Right lobe of liver (tissue), 6 donors: ENCODE results near the gene PLCXD1. TPM values are rescaled to one million over a fixed set of nuclear protein-coding genes. Genes with fewer than 3 reads are reported as not detected.
"Not testable (repeated sequence)": the region's sequence is repeated elsewhere in the genome, so short reads cannot be mapped to it uniquely, and the experiment has no call there.

ENCODE experiments used
- ATAC-seq, 4 donors: fragments of 200-7000 bp; cut with Tn5 transposase; one replicate each; pipeline ENCODE4 v1.9.1; 2020; ENCODE audit warnings: mild to moderate bottlenecking in 4 of 4, moderate library complexity in 4 of 4
- DNase-seq, 3 donors: peaks; one replicate each; pipeline ENCODE4 v3.0.0-alpha.2; 2020
- H3K27ac ChIP-seq, 3 donors: fragments of 200-600 bp; one replicate each; pipeline ENCODE4 v1.8.0; 2022
- H3K27me3 ChIP-seq, 2 donors: fragments of 200-600 bp; one replicate each; pipeline ENCODE4 v1.8.0; 2022
- H3K36me3 ChIP-seq, 4 donors: fragments of 200-600 bp; sonication (generic) in 1 of 4; one replicate each; pipeline versions ENCODE4 v1.5.1 to v1.8.0; 2017 to 2022; ENCODE audit warnings: control low read depth in 1 of 4
- H3K4me1 ChIP-seq, 4 donors: fragments of 200-600 bp; sonication (generic) in 1 of 4; one replicate each; pipeline versions ENCODE4 v1.5.1 to v1.8.0; 2017 to 2022; ENCODE audit warnings: control low read depth in 1 of 4
- H3K4me3 ChIP-seq, 3 donors: fragments of 200-600 bp; one replicate each; pipeline ENCODE4 v1.8.0; 2022
- H3K9me3 ChIP-seq, 4 donors: fragments of 200-600 bp; sonication (generic) in 1 of 4; one replicate each; pipeline versions ENCODE4 v1.5.1 to v1.8.0; 2017 to 2022; ENCODE audit warnings: control low read depth in 1 of 4
- POLR2A ChIP-seq: fragments of 450-650 bp; IDR thresholded peaks from one replicate; pipeline ENCODE4 v1.6.1; 2017; ENCODE audit warnings: antibody characterized with exemption, mild to moderate bottlenecking
- WGBS: methylation state at CpG from one replicate; pipeline ENCODE4 v1.1.6; 2018; ENCODE audit warnings: low coverage, low lambda C conversion rate; ENCODE audit not compliant: insufficient coverage; ENCODE audit errors: missing lambda C conversion rate; 5-methylcytosine and 5-hydroxymethylcytosine counted together
- intact Hi-C, 2 donors: fragments of 100-400 bp; cut with DNase I; formaldehyde crosslinking; loops; one replicate each; pipeline versions ENCODE4 v1.11.2 to v1.14.1; 2022
- total RNA-seq, 6 experiments: library from RNA; depleted of rRNA in 2 of 6; stranded (reverse); fragments of >200 nt in 2 of 6; fragmentation: NEBNext Ultra II Directional in 3 of 6; extraction: Animal tissue kit (Norgen Biotek cat#: 25700) in 3 of 6; gene quantifications; one replicate each; pipeline versions ENCODE4 v1.1.0 to v1.2.4, GENCODE V29; 2016 to 2023
- TF ChIP-seq, protein P1 (sequence below), 4 donors: fragments of 200-600 bp in 3 of 4; fragments of 450-650 bp in 1 of 4; IDR thresholded peaks; one replicate each; pipeline versions ENCODE4 v1.5.1 to v1.8.0; 2016 to 2022; ENCODE audit warnings: antibody characterized with exemption in 4 of 4, mild to moderate bottlenecking in 2 of 4
- donor health status: DM: no; HTN: yes; CAD: no.
- donor health status: DM: no; HTN: no; CAD: no.
- donor health status: DM: no; HTN: no; CAD: no.
- donor health status: DM: no; HTN: yes; CAD: no.
- donor health status: DM: no; HTN: yes; CAD: no.

The PLCXD1 gene
- total RNA-seq, 6 experiments from 2014 or later = 3.4 to 11.2 (median 5.1) TPM

DNA sequence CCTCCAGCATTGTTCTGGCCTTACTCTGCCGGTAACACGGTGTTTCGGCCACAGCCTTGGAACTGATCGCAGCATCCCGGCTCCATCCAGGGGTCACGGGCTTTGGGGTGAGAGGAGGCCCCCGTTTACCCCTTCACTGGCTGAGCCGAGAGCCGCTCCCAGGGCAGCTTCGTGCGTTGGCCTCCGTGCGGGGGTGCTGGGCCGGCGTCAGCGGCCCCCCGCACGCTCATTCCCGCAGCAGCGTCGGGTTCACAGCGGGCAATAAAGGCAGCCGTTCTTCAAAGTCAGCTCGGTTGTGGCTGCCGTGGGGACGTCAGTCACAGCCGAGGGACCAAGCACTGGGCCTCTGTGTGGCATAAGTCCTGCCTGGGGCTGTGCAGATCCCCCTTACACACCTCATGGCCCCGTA, 25.3 kb upstream of the PLCXD1 start:
- DNase-seq (peak in 1 of 3 donors; percentile 24), ATAC-seq (no peak)
- intact Hi-C loops = no loop called here
- TF ChIP-seq POLR2A = no peak
- TF ChIP-seq, protein P1, sequence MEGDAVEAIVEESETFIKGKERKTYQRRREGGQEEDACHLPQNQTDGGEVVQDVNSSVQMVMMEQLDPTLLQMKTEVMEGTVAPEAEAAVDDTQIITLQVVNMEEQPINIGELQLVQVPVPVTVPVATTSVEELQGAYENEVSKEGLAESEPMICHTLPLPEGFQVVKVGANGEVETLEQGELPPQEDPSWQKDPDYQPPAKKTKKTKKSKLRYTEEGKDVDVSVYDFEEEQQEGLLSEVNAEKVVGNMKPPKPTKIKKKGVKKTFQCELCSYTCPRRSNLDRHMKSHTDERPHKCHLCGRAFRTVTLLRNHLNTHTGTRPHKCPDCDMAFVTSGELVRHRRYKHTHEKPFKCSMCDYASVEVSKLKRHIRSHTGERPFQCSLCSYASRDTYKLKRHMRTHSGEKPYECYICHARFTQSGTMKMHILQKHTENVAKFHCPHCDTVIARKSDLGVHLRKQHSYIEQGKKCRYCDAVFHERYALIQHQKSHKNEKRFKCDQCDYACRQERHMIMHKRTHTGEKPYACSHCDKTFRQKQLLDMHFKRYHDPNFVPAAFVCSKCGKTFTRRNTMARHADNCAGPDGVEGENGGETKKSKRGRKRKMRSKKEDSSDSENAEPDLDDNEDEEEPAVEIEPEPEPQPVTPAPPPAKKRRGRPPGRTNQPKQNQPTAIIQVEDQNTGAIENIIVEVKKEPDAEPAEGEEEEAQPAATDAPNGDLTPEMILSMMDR (IDR thresholded peaks at IDR 0.05) = no peak
- H3K27me3 ChIP-seq = no peaks in the 10 kb centered on the region
- 90% methylated on average over 4 of the region's 28 CpGs for WGBS
- H3K27ac ChIP-seq = no peak overlapping the region
- peaks cover 0 to 2% (median under 1%) of the 10 kb centered on the region in 4 donors for H3K4me1 ChIP-seq
- no peaks in the 10 kb centered on the region for H3K36me3 ChIP-seq
- H3K9me3 ChIP-seq = no peaks in the 10 kb centered on the region
- H3K4me3 ChIP-seq = no peak overlapping the region

DNA sequence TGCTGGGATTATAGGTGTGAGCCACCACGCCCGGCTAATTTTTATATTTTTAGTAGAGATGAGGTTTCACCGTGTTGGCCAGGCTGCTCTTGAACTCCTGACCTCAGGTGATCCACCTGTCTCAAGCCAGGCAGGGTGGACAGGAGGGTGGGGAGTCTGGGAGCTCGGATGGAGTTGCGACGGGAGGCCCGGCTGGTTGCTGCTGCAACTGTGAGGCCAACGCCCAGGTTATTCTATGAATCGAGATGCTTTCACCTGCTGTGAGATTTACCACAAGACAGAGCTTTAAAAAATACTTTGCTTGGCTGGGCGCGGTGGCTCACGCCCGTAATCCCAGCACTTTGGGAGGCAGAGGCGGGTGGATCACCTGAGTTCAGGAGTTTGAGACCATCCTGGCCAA, 24.1 kb upstream of the PLCXD1 start:
- intact Hi-C loops, H3K27ac ChIP-seq, H3K9me3 ChIP-seq, H3K36me3 ChIP-seq, H3K27me3 ChIP-seq, H3K4me3 ChIP-seq, ATAC-seq: not testable (repeated sequence)
- H3K4me1 ChIP-seq = peaks cover 0 to 13% (median 6%) of the 10 kb centered on the region in 4 donors
- peak in 1 of 3 donors; percentile 21 for DNase-seq
- 80% methylated on average over 4 of the region's 14 CpGs for WGBS

DNA sequence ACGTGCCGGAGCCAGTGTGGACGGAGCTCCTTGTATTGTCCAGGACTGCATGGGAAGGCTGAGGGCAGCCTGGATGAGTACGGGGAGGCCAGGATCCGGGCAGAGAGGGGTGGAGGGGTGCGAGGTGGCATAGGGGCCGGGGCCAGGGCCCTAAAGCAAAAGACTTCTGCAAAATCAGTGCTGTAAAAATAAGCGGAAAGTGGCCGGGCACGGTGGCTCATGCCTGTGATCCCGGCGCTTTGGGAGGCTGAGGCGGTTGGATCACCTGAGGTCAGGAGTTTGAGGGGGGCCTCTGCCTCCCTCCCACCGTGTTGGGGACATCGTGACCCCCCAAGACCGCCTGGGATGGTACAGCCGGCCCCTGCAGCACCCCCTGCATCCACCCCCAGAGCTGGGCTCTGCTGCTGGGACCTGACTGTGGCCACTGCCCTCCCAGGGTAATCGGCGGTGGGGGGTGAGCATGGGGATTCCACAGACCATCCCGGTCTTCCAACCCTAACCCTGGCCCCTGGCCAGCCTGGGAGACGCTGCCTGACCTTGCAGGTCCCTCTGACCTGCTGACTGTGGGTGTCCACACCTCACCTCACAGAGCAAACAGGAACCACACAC, 23.4 kb upstream of the PLCXD1 start:
- TF ChIP-seq POLR2A = no peak
- no peaks in the 10 kb centered on the region for H3K36me3 ChIP-seq
- ATAC-seq = peak in 1 of 4 donors; percentile 2
- no peaks in the 10 kb centered on the region for H3K27me3 ChIP-seq
- no peaks in the 10 kb centered on the region for H3K9me3 ChIP-seq
- peaks cover 0 to 18% (median 9%) of the 10 kb centered on the region in 4 donors for H3K4me1 ChIP-seq
- intact Hi-C loops = no loop called here
- WGBS = 61% methylated on average over 7 of the region's 21 CpGs
- H3K27ac ChIP-seq = no peak overlapping the region
- peak in 1 of 3 donors; percentile 42 for DNase-seq
- no peak overlapping the region for H3K4me3 ChIP-seq

DNA sequence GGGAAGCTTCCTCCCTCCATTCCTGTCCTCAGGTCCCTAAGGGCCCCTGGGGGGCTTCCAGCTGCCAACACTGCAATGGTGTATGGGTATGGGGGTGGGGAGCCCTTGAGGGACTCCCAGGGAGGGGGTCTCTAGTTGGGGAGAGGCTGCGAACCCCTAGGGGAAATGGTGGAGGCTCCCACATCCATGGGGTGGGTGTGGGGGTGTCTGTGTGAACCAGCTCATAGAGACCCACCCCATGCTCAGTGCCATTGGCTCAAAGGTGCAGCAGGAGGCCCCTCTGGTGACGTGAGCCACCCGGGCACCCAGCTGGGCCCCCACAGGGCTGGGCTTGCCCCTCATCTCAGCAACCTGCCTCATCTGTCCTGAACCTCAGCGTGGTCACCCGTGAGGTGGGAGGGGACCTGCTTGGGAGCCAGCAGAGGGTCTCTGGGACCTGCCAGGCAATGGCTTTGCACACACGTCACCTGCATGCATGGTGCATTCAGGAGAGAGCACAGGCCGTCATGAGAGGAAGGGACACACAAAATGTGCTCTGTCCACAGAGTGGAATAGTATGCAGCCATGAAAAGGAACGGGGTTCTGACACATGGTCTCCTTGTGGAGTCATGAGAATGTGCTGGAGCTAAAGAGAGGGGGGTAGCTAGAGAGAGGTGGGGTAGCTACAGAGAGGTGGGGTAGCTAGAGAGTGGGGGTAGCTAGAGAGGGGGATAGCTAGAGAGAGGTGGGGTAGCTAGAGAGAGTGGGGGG, 22.7 kb upstream of the PLCXD1 start:
- H3K27me3 ChIP-seq = no peaks in the 10 kb centered on the region
- DNase-seq = peak in 1 of 3 donors; percentile 44
- no peaks in the 10 kb centered on the region for H3K36me3 ChIP-seq
- no peak for TF ChIP-seq POLR2A
- TF ChIP-seq, protein P1 (IDR thresholded peaks at IDR 0.05) = no peak
- ATAC-seq = no peak
- no peak overlapping the region for H3K4me3 ChIP-seq
- WGBS = 60% methylated on average over 4 of the region's 8 CpGs
- intact Hi-C loops = no loop called here
- H3K9me3 ChIP-seq = no peaks in the 10 kb centered on the region
- H3K27ac ChIP-seq = no peak overlapping the region
- H3K4me1 ChIP-seq = peaks cover 0 to 23% (median 9%) of the 10 kb centered on the region in 4 donors

DNA sequence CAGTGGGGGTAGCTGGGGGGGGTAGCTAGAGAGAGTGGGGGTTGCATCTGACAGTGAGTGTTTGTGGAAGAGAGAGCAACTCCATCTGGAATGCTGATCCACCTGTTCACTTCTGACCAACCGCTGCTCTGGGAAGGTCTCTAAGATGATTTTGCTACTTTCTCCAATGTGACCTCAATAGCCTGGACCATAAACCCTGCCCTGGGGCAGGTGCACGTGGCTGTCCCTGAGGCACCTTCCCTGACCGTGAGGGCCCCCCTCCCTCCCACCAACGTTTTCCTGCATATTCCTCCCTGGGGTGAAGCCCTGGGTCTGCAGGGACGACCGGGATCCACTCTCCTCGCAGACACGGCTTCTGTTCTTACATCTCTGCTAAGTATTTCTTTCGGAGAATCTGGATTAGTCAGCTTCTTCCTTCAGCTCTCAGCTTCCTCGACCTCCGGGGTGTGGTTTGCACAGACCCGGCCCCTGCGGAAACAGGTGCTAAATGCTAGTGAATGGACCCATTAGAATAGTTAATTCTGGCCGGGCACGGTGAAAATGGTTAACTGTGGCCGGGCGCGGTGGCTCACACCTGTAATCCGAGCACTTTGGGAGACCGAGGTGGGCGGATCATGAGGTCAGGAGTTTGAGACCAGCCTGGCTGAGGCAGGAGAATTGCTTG, 21.4 kb upstream of the PLCXD1 start:
- TF ChIP-seq, protein P1 (IDR thresholded peaks at IDR 0.05) = no peak
- no peak for TF ChIP-seq POLR2A
- peak in 1 of 3 donors; percentile 38 for DNase-seq
- intact Hi-C loops = no loop called here
- Histone ChIP-seq H3K9me3 (no peaks in the 10 kb centered on the region), H3K4me3 (no peak overlapping the region), H3K4me1 (peaks cover 0 to 34% (median 14%) of the 10 kb centered on the region in 4 donors), H3K27ac (no peak overlapping the region), H3K27me3 (no peaks in the 10 kb centered on the region), H3K36me3 (no peaks in the 10 kb centered on the region)
- 66% methylated on average over 13 of the region's 21 CpGs for whole genome bisulfite sequencing
- no peak for ATAC-seq
